Heart right ventricle (tissue), 16 donors: Measurements from ENCODE around the gene PWWP2B. TPM values are rescaled to one million over a fixed set of nuclear protein-coding genes. Genes with fewer than 3 reads are reported as not detected.

Experiments
- ATAC-seq, 8 donors: fragments of 200-7000 bp; cut with Tn5 transposase; one replicate each; pipeline ENCODE4 v1.9.1; 2020; ENCODE audit warnings: mild to moderate bottlenecking in 8 of 8, moderate library complexity in 8 of 8, moderate number of reproducible peaks in 1 of 8
- DNase-seq, 2 donors: peaks; one replicate each; pipeline ENCODE4 v3.0.0-alpha.2; 2020
- H3K27ac ChIP-seq, 10 donors: fragments of 200-600 bp; sonication (generic) in 2 of 10; one replicate each; pipeline versions ENCODE4 v1.5.0 to v1.8.0; 2020 to 2022; ENCODE audit warnings: mild to moderate bottlenecking in 3 of 10
- H3K27me3 ChIP-seq, 7 donors: fragments of 200-600 bp; one replicate each; pipeline ENCODE4 v1.8.0; 2021 to 2022; ENCODE audit warnings: mild to moderate bottlenecking in 2 of 7
- H3K36me3 ChIP-seq, 9 donors: fragments of 200-600 bp; sonication (generic) in 1 of 9; one replicate each; pipeline versions ENCODE4 v1.5.0 to v1.8.0; 2020 to 2022; ENCODE audit warnings: mild to moderate bottlenecking in 2 of 9
- H3K4me1 ChIP-seq, 9 donors: fragments of 200-600 bp; sonication (generic) in 1 of 9; one replicate each; pipeline versions ENCODE4 v1.5.0 to v1.8.0; 2020 to 2022; ENCODE audit warnings: mild to moderate bottlenecking in 4 of 9
- H3K4me3 ChIP-seq, 10 donors: fragments of 200-600 bp; sonication (generic) in 2 of 10; one replicate each; pipeline versions ENCODE4 v1.5.0 to v1.8.0; 2020 to 2022; ENCODE audit warnings: mild to moderate bottlenecking in 7 of 10, moderate library complexity in 2 of 10
- H3K9me3 ChIP-seq, 11 donors: fragments of 200-600 bp in 10 of 11; sonication (generic) in 2 of 11; one replicate each; pipeline versions ENCODE4 v1.5.0 to v1.8.0; 2013 to 2022; ENCODE audit warnings: mild to moderate bottlenecking in 2 of 11, control low read depth in 1 of 11, moderate library complexity in 1 of 11
- CTCF ChIP-seq, 9 donors: fragments of 200-600 bp; sonication (generic) in 2 of 9; IDR thresholded peaks; one replicate each; pipeline versions ENCODE4 v1.5.0 to v1.8.0; 2021 to 2022; ENCODE audit warnings: antibody characterized with exemption in 9 of 9, mild to moderate bottlenecking in 5 of 9, moderate library complexity in 1 of 9
- WGBS, 2 donors: extraction: QIAGEN DNeasy Blood & Tissue Kit; methylation state at CpG; one replicate each; pipeline ENCODE4 v1.1.7; 2013; ENCODE audit warnings: inconsistent platforms in 1 of 2; 5-methylcytosine and 5-hydroxymethylcytosine counted together
- intact Hi-C, 10 donors: fragments of 100-400 bp; cut with DNase I; formaldehyde crosslinking; loops; one replicate each; pipeline versions ENCODE4 v1.11.1 to v1.14.2; 2022
- polyA plus RNA-seq, 2 donors: library from polyadenylated mRNA; stranded (reverse); fragments of 200-250 nt; gene quantifications; one replicate each; pipeline ENCODE4 v1.2.3, GENCODE V29; 2013
- total RNA-seq, 10 donors: library from RNA; stranded (reverse); fragmentation: NEBNext Ultra II Directional in 3 of 10; extraction: Animal tissue kit (Norgen Biotek cat#: 25700) in 3 of 10; gene quantifications; one replicate each; pipeline versions ENCODE4 v1.2.1 to v1.2.4, GENCODE V29; 2021 to 2023
- donor health status: Arrhythmogenic right ventricular cardiomyopathy.
- donor health status: ischemic (EF 13 %, LVEDD 7.1; RV severe dilation, severe dysfunction).
- donor health status: healthy with polysubstance abuse.
- donor health status: DM: no; HTN: yes; CAD: no.
- donor health status: DM: no; HTN: no; CAD: no.
- donor health status: ischemic (EF 25% LVEDD 6.9; RV normal size, moderate dysfunction).
- donor health status: ischemic (EF 25% LVEDD 5.7; RV mildly dilated, moderate dysfunction).
- donor health status: healthy.
- donor health status: DM: yes; HTN: yes; CAD: no.
- donor health status: Ischemic cardiomyopathy.
- donor health status: ischemic (EF 35%, LVEDD 5.7; RV mildly dilated, moderate dysfunction).
- donor health status: nonischemic (EF 11% LVEDD 7.7; RV severe dilation, severe dysfunction).
- donor health status: DM: yes; HTN: yes; CAD: no.
- donor health status: PGD.
- donor health status: ischemic (EF 29% LVEDD 5.4; RV normal size, mild dysfunction).
- donor health status: nonischemic (EF 23%, LVEDD 6.1; RV moderate dilation, normal function).

PWWP2B gene
- total and polyA plus RNA-seq, 12 donors = 11.1 to 21.3 (median 15.0) TPM

GRCh38 chr10:132456881-132457280, 59.9 kb downstream of the PWWP2B start:
- intact Hi-C loops = loop anchor here in 7 of 10 donors (2.0 to 10.0 kb wide), 6 partner anchors 80 to 232 kb away; partner anchors contain the start of gene INPP5A (in 1 of the 7)
- no peak for TF ChIP-seq CTCF (IDR thresholded peaks at IDR 0.05)
- WGBS, 2 donors = 87 to 93% methylated on average over 9 of the region's 9 CpGs
- Histone ChIP-seq H3K4me3 (no peak overlapping the region), H3K9me3 (no peaks in the 10 kb centered on the region), H3K27ac (no peak overlapping the region), H3K36me3 (no peaks in the 10 kb centered on the region), H3K27me3 (peaks cover 0 to 14% (median 6%) of the 10 kb centered on the region in 7 donors), H3K4me1 (peaks cover 11 to 38% (median 28%) of the 10 kb centered on the region in 9 donors)
- no peak for ATAC-seq
- peak in 1 of 2 donors; percentile 5 for DNase-seq

DNA sequence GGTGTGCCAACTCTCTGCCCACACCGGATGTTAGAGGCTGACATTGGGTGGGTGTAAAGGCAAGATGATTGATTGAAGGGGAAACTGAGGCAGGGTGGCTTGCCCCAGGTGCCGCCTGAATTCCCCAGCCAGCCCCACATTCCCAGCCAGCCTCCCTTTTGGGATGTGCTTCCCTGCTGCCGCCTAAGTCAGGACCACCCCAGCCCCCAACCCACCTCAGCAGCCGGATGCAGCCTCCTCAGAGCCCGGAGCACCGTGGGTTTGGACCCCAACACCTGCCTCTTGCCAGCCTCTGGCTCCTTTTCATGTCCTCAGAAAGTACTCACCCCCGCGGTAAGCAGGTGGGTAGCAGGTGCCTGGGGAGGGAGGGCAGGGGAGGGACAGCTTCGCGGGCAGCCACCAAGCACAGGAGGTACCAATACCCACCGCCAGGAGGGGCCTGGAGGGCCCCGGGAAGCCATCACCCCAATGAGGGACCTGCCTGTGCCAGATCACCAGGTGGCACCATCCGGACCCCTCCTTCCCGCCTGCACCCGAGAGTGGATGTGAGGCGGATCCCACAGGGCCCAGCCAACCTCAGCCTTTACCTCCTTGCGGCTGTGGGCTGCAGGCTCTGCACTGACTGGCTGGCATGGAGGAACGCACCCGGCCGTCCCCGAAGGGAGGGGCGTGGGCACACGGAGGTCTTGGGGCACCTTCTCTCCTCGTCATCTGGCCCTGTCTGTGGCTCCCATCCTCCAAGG, 60.5 kb downstream of the PWWP2B start:
- TF ChIP-seq CTCF (IDR thresholded peaks at IDR 0.05) = no peak
- DNase-seq (peak in 1 of 2 donors; percentile 10), ATAC-seq (no peak)
- Histone ChIP-seq H3K27ac (no peak overlapping the region), H3K4me3 (no peak overlapping the region), H3K4me1 (peaks cover 11 to 41% (median 32%) of the 10 kb centered on the region in 9 donors), H3K36me3 (no peaks in the 10 kb centered on the region), H3K27me3 (peaks cover 0 to 14% (median 6%) of the 10 kb centered on the region in 7 donors), H3K9me3 (no peaks in the 10 kb centered on the region)
- intact Hi-C loops = loop anchor here in 9 of 10 donors (1.0 to 10.0 kb wide), 9 partner anchors 80 to 233 kb away; partner anchors contain the start of gene INPP5A (in 1 of the 9)
- WGBS, 2 donors = 77 to 82% methylated on average over 23 to 24 of the region's 24 CpGs

DNA sequence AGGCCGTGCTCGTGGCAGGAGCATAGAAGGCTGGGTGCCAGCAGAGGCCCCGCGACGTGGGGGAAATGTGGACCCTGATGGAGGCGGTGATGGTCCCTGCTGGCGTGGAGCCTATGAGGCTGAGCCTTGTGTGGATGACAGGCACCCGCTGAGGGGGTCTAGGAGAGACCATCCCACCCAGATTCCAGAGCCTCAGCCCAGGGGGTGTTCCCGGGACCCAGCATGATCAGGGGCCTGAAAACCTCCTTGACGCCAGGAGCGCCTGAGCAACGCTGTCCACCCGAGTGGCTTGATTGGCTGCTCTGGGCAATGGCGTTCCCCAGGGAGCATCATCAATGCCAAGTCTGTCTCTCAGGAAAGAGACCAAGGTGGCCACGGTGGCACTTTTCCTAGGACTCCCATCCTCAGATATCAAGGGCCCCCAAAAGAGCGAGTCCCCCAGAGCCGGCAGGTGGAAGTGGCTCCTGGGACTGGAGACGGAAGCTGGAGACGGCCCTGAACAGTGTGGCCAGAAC, 61.1 kb downstream of the PWWP2B start:
- intact Hi-C loops = loop anchor here in 8 of 10 donors (1.0 to 10.0 kb wide), 8 partner anchors 79 to 233 kb away; partner anchors contain the start of gene INPP5A (in 1 of the 8)
- Histone ChIP-seq H3K27ac (no peak overlapping the region), H3K36me3 (no peaks in the 10 kb centered on the region), H3K9me3 (no peaks in the 10 kb centered on the region), H3K4me1 (peaks cover 13 to 41% (median 32%) of the 10 kb centered on the region in 9 donors), H3K4me3 (no peak overlapping the region), H3K27me3 (peaks cover 0 to 14% (median 6%) of the 10 kb centered on the region in 7 donors)
- WGBS, 2 donors = 55 to 59% methylated on average over 19 of the region's 19 CpGs
- DNase-seq (peak in 1 of 2 donors; percentile 19), ATAC-seq (no peak)
- TF ChIP-seq CTCF (IDR thresholded peaks at IDR 0.05) = no peak

DNA sequence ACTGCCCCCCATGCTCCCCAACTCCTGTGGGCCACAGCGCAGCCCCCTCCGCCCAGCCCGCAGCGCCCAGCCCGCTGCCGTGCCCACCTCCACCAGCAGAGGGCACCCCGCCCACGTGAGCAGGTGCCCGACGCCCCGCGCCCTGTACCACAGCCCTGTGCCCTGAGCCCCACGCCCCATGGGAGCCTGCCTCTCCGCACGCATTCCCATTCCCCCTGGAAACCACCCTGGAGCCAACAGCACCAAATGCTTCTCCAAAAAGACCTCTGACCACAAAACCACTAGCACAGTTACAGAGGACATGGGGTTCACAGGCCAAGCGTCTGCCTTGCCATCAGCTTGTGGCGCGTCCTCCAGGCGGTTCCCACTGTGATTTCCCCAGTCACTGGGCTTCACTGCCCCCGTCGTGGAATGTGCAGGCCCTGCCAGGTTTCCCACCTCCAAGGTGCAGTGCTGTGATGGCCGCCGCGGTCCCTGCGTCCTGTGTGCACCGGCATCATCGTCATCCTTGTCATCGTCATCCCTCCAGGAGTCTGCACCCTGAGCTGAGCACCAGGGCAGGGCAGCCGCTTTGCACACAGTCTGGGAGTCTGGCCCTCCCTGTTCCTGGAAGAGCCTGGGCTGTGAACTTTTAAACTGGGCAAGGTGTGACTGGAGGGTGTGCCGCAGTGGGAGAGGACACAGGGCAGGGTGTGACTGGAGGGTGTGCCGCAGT, 61.7 kb downstream of the PWWP2B start:
- H3K9me3 ChIP-seq = no peaks in the 10 kb centered on the region
- intact Hi-C loops = loop anchor here in 8 of 10 donors (1.0 to 10.0 kb wide), 8 partner anchors 79 to 234 kb away; partner anchors contain the start of gene INPP5A (in 1 of the 8)
- H3K4me3 ChIP-seq = no peak overlapping the region
- H3K27me3 ChIP-seq = peaks cover 0 to 14% (median 6%) of the 10 kb centered on the region in 7 donors
- H3K4me1 ChIP-seq = peaks cover 14 to 41% (median 33%) of the 10 kb centered on the region in 9 donors
- peak; percentile 46 to 73 for DNase-seq
- peak; percentile 91 to 99 (median 97) for TF ChIP-seq CTCF (IDR thresholded peaks at IDR 0.05)
- no peaks in the 10 kb centered on the region for H3K36me3 ChIP-seq
- H3K27ac ChIP-seq = no peak overlapping the region
- peak; percentile 41 to 71 (median 57) for ATAC-seq
- WGBS, 2 donors = 40 to 42% methylated on average over 31 of the region's 31 CpGs
